Fibroblast of villous mesenchyme (primary cell): Measurements from ENCODE around the gene EXOC3L4. TPM values are rescaled to one million over a fixed set of nuclear protein-coding genes. Genes with fewer than 3 reads are reported as not detected.

Source experiments
- DNase-seq: peaks from one replicate; pipeline ENCODE4 v3.0.0-alpha.2; 2010; ENCODE audit warnings: low read depth
- H3K4me3 ChIP-seq: 2 replicates; pipeline ENCODE4 v1.5.1; 2011; ENCODE audit warnings: low read depth, mild to moderate bottlenecking, low read length
- total RNA-seq: library from RNA; depleted of rRNA; stranded (reverse); fragments of >200 nt; gene quantifications from 2 replicates; pipeline ENCODE4 v1.2.3, GENCODE V29; 2012
- TF ChIP-seq, protein P1 (sequence below): IDR thresholded peaks from 2 replicates; pipeline ENCODE4 v1.5.1; 2012; ENCODE audit warnings: low read depth, mild to moderate bottlenecking, low read length; ENCODE audit not compliant: insufficient read depth

EXOC3L4 gene
- total RNA-seq, 1 donor: not detected

DNA sequence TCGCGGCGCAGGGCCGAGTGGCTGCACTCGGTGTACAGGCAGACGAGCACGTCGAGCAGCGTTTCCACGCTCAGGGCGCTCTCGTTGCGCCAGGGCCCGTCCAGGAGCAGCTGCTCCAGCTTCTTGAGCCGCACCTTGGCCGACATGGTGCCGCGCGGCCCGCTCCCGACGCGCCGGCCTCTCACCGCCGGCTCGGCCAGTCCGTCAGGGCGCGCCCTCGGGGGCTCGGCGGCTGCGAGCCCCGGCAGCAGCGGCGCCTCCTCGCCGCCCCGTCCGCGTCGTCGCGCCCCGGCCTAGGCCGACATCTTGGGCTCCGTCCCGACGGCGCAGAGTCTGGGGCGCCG, 37.5 kb upstream of the EXOC3L4 start:
- H3K4me3 ChIP-seq: peak overlapping the region; percentile 83
- TF ChIP-seq, protein P1, sequence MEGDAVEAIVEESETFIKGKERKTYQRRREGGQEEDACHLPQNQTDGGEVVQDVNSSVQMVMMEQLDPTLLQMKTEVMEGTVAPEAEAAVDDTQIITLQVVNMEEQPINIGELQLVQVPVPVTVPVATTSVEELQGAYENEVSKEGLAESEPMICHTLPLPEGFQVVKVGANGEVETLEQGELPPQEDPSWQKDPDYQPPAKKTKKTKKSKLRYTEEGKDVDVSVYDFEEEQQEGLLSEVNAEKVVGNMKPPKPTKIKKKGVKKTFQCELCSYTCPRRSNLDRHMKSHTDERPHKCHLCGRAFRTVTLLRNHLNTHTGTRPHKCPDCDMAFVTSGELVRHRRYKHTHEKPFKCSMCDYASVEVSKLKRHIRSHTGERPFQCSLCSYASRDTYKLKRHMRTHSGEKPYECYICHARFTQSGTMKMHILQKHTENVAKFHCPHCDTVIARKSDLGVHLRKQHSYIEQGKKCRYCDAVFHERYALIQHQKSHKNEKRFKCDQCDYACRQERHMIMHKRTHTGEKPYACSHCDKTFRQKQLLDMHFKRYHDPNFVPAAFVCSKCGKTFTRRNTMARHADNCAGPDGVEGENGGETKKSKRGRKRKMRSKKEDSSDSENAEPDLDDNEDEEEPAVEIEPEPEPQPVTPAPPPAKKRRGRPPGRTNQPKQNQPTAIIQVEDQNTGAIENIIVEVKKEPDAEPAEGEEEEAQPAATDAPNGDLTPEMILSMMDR: no peak
- DNase-seq: peak; percentile 25

DNA sequence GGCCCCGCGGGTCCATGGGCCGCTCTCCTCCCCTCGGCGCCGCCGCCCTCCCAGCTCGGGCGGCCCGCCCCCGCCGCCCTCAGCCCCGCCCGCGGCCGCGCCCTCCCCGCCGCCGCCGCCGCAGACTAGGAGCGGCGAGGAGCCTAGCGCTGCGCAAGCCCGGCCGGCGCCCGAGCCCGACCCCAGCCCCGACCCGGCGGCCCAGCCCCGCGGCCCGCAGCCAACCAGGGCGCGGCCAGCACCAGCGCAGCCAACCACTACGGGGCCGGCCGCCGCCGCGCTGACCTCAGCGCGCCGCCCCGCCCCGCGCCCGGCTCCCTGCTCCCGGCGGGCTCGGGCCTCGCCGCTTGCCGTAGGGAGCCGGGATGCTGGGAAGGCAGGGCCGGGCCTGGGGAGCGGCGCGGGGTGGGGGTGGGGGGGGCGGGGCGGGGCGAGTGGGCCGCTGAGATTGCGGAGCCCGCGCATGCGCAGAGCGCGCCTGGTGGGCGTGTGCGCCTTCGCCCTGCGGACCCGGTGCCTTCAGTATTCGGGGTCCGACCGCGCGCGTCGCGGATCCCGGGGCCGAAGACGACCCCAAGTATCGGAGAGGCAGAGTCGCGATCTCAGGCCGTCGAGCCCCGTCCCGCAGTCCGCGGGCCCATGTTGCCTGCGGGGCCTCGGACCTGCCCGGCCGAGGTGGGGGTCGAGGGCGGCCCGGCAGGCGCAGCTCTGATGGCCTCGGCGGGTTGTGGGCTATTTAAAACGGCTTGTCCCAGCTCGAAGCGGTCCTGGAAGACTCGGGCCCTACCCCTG, 37.0 kb upstream of the EXOC3L4 start, which contains the start of gene CDC42BPB:
Gene CDC42BPB, minus strand, starts transcription at position 178 of the 792 bp plus-strand sequence. CDS start 376 bp downstream, outside the sequence.
- DNase-seq: peak; percentile 94
- peak within 1 kb of the TSS; percentile 83 for H3K4me3 ChIP-seq
- TF ChIP-seq, protein P1: no peak

DNA sequence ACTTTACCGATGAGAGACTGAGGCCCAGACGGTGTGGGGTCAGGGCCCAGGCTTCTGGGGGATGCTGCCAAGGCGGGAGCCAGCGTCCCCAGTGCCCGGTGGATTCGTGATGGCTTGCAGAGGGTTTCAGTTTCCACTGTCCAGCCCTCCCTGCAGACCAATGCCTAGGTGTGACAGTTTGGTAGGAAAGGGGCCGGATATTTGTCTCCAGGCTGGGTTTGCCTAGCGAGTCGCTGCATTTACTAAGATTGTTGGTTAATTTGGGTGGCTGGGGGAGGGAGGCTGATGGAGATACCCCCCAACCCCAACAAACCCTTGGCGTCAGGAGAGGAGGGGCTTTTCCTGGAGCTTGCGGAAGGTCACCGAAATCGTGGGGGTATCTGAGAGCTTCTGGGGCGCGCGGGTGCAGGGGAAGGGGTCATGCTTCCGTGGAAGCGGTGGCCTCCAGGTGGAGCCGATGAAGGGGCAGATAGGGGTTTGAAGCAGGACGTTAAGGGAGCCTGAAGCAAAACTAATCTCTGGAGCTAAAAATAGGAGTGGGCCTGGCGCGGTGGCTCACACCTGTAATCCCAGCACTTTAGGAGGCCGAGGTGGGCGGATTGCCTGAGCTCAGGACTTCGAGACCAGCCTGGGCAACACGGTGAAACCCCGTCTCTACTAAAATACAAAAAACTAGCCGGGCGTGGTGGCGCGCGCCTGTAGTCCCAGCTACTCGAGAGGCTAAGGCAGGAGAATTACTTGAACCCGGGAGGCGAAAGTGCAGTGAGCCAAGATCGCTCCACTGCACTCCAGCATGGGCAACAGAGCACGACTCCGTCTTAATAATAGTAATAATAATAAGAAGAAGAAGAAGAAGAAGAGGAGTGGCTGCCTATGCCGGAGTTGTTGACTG, 36.1 kb upstream of the EXOC3L4 start:
- TF ChIP-seq, protein P1: no peak
- H3K4me3 ChIP-seq: peak overlapping the region; percentile 71
- peak; percentile 42 for DNase-seq

DNA sequence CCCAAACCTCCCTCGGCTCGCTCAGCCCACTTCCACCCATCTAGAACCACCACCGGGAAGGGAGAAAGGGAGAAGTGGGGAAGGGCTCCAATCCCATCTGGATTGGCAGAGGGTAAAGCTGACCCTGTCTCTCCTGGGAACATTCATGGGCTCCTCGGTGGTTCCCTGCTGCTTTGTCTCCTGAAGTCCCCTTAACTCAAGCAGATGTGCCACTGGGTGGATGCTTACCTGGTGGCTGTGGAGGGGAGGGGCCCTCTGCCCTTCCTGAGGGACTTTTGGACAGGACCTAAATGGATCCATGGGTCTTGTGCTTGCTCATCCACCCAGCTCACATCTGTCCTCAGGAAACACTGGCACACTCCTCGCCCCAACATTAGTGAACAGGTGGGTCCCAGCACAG, 35.0 kb upstream of the EXOC3L4 start:
- TF ChIP-seq, protein P1: no peak
- no peak for DNase-seq
- no peak overlapping the region for H3K4me3 ChIP-seq

DNA sequence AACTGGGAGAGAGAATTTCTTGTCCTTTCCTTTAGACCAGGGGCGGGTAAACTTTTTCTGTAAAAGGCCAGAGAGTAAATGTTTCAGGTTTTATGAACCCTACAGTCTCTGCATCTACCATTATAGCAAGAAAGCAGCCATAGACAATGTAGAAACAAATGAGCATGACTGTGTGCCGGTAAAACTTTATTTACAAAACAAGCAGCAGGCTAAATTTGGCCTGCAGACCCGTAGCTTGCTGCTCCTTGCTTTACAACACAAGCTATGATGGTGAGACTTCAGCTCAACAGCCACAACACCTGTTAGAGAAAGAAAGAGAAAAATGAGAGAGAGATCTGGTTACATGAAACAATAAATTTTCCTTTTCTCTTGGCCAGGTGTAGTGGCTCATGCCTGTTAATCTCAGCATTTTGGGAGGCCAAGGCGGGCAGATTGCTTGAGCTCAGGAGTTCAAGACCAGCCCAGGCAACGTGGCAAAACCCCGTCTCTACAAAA, 33.0 kb upstream of the EXOC3L4 start:
- H3K4me3 ChIP-seq: no peak overlapping the region
- TF ChIP-seq, protein P1: no peak
- DNase-seq: no peak

DNA sequence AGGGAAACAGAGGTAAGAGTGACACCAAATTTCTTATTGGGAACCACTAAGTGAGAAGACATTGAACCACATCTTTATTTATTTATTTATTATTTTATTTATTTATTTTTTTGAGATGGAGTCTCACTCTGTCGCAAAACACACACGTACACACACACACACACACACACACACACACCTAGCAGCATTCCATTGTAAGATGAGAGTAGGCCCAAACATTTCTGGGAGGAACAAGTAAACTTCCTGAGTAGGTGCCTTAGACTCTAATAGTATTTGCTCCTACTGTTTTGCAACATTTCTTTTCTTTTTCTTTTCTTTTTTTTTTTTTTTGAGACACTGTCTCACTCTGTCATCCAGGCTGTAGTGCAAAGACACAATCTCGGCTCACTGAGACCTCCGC, 30.1 kb upstream of the EXOC3L4 start:
- DNase-seq: no peak
- no peak overlapping the region for H3K4me3 ChIP-seq
- TF ChIP-seq, protein P1: no peak
